Globus pallidus (tissue), 1 donor: Measurements from ENCODE around the gene OSBPL5.

Experiments
- DNase-seq: peaks from one replicate; pipeline ENCODE4 v3.0.0-alpha.2; 2015; ENCODE audit warnings: low spot score

The OSBPL5 gene

GRCh38 chr11:3148990-3149851 is 15.9 kb downstream of the OSBPL5 start:
- DNase-seq, result no peak

GRCh38 chr11:3148255-3148989 is 16.7 kb downstream of the OSBPL5 start:
- DNase-seq, result no peak

GRCh38 chr11:3147626-3148025 is 17.5 kb downstream of the OSBPL5 start:
- DNase-seq, result no peak

- DNase-seq, result no peak
Measured at GRCh38 chr11:3147257-3147619, 17.9 kb downstream of the OSBPL5 start.

- no peak for DNase-seq
Measured at GRCh38 chr11:3146612-3147256, 18.4 kb downstream of the OSBPL5 start.

- DNase-seq, result no peak
Measured at GRCh38 chr11:3145206-3145520, 19.9 kb downstream of the OSBPL5 start.

- DNase-seq, result no peak
Measured at GRCh38 chr11:3144296-3145205, 20.6 kb downstream of the OSBPL5 start.

GRCh38 chr11:3143136-3143880 is 21.8 kb downstream of the OSBPL5 start:
- DNase-seq, result no peak

GRCh38 chr11:3140291-3140603 is 24.9 kb downstream of the OSBPL5 start:
- no peak for DNase-seq

GRCh38 chr11:3139481-3140290 is 25.4 kb downstream of the OSBPL5 start:
- DNase-seq, result no peak

- no peak for DNase-seq
Measured at GRCh38 chr11:3139086-3139440, 26.0 kb downstream of the OSBPL5 start.

- no peak for DNase-seq
Measured at GRCh38 chr11:3138178-3139085, 26.7 kb downstream of the OSBPL5 start.

- DNase-seq, result no peak
Measured at GRCh38 chr11:3137486-3138177, 27.5 kb downstream of the OSBPL5 start.

- DNase-seq, result no peak
Measured at GRCh38 chr11:3136546-3137455, 28.3 kb downstream of the OSBPL5 start.

- DNase-seq, result no peak
Measured at GRCh38 chr11:3135481-3136440, 29.3 kb downstream of the OSBPL5 start.

- no peak for DNase-seq
Measured at GRCh38 chr11:3134651-3135480, 30.2 kb downstream of the OSBPL5 start.
